Measurements from ENCODE around the gene TCF7L1.

Gene TCF7L1

DNA sequence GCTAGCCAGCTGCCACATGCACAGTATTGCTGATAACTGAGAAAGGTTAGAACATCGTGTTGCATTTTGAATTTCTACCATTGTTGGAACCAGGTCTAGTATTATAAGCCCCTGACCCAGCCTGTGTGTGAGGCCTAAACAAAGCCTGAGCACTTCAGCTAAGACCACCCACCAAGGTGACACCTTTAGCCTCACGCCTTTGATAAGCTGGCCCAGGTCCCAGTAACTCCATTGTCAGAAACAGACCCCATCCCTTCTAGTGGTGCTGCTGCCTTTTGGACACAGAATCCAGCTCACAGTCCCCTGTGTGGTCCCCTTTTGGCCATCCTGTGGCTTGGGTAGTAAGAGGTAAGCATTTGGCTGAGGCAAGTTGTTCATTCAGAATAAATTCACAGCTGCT, 223.0 kb downstream of the TCF7L1 start:
- no peak for ATAC-seq
- no peak for TF ChIP-seq ZNF70 (CRISPR knock-in tag; IDR thresholded peaks at IDR 0.05)
- TF ChIP-seq CSDC2 (CRISPR knock-in tag; IDR thresholded peaks at IDR 0.05): no peak
- no peak for TF ChIP-seq SNAI2 (CRISPR knock-in tag; IDR thresholded peaks at IDR 0.05)
- no peak for TF ChIP-seq GLIS3 (CRISPR knock-in tag; IDR thresholded peaks at IDR 0.05)
- TF ChIP-seq ESRRG (CRISPR knock-in tag; IDR thresholded peaks at IDR 0.05): no peak
- TF ChIP-seq, protein P1, sequence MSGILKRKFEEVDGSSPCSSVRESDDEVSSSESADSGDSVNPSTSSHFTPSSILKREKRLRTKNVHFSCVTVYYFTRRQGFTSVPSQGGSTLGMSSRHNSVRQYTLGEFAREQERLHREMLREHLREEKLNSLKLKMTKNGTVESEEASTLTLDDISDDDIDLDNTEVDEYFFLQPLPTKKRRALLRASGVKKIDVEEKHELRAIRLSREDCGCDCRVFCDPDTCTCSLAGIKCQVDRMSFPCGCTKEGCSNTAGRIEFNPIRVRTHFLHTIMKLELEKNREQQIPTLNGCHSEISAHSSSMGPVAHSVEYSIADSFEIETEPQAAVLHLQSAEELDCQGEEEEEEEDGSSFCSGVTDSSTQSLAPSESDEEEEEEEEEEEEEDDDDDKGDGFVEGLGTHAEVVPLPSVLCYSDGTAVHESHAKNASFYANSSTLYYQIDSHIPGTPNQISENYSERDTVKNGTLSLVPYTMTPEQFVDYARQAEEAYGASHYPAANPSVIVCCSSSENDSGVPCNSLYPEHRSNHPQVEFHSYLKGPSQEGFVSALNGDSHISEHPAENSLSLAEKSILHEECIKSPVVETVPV (CRISPR knock-in tag; IDR thresholded peaks at IDR 0.05): no peak
- TF ChIP-seq, protein P2, sequence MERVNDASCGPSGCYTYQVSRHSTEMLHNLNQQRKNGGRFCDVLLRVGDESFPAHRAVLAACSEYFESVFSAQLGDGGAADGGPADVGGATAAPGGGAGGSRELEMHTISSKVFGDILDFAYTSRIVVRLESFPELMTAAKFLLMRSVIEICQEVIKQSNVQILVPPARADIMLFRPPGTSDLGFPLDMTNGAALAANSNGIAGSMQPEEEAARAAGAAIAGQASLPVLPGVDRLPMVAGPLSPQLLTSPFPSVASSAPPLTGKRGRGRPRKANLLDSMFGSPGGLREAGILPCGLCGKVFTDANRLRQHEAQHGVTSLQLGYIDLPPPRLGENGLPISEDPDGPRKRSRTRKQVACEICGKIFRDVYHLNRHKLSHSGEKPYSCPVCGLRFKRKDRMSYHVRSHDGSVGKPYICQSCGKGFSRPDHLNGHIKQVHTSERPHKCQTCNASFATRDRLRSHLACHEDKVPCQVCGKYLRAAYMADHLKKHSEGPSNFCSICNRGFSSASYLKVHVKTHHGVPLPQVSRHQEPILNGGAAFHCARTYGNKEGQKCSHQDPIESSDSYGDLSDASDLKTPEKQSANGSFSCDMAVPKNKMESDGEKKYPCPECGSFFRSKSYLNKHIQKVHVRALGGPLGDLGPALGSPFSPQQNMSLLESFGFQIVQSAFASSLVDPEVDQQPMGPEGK (CRISPR knock-in tag; IDR thresholded peaks at IDR 0.05; ENCODE audit: borderline replicate concordance): no peak
- TF ChIP-seq, protein P3, sequence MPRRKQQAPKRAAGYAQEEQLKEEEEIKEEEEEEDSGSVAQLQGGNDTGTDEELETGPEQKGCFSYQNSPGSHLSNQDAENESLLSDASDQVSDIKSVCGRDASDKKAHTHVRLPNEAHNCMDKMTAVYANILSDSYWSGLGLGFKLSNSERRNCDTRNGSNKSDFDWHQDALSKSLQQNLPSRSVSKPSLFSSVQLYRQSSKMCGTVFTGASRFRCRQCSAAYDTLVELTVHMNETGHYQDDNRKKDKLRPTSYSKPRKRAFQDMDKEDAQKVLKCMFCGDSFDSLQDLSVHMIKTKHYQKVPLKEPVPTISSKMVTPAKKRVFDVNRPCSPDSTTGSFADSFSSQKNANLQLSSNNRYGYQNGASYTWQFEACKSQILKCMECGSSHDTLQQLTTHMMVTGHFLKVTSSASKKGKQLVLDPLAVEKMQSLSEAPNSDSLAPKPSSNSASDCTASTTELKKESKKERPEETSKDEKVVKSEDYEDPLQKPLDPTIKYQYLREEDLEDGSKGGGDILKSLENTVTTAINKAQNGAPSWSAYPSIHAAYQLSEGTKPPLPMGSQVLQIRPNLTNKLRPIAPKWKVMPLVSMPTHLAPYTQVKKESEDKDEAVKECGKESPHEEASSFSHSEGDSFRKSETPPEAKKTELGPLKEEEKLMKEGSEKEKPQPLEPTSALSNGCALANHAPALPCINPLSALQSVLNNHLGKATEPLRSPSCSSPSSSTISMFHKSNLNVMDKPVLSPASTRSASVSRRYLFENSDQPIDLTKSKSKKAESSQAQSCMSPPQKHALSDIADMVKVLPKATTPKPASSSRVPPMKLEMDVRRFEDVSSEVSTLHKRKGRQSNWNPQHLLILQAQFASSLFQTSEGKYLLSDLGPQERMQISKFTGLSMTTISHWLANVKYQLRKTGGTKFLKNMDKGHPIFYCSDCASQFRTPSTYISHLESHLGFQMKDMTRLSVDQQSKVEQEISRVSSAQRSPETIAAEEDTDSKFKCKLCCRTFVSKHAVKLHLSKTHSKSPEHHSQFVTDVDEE (CRISPR knock-in tag; IDR thresholded peaks at IDR 0.05): no peak
- TF ChIP-seq RARB (CRISPR knock-in tag; IDR thresholded peaks at IDR 0.05): no peak
- TF ChIP-seq, protein P4, sequence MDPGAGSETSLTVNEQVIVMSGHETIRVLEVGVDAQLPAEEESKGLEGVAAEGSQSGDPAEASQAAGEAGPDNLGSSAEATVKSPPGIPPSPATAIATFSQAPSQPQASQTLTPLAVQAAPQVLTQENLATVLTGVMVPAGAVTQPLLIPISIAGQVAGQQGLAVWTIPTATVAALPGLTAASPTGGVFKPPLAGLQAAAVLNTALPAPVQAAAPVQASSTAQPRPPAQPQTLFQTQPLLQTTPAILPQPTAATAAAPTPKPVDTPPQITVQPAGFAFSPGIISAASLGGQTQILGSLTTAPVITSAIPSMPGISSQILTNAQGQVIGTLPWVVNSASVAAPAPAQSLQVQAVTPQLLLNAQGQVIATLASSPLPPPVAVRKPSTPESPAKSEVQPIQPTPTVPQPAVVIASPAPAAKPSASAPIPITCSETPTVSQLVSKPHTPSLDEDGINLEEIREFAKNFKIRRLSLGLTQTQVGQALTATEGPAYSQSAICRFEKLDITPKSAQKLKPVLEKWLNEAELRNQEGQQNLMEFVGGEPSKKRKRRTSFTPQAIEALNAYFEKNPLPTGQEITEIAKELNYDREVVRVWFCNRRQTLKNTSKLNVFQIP (CRISPR knock-in tag; IDR thresholded peaks at IDR 0.05; ENCODE audit: borderline replicate concordance, low read depth): no peak
- no peak for TF ChIP-seq ZFP30 (CRISPR knock-in tag; IDR thresholded peaks at IDR 0.05)
- no peak for TF ChIP-seq BACH2 (CRISPR knock-in tag; IDR thresholded peaks at IDR 0.05; ENCODE audit: borderline replicate concordance)
- TF ChIP-seq ARNTL (CRISPR knock-in tag; IDR thresholded peaks at IDR 0.05; ENCODE audit: borderline replicate concordance, low read depth): no peak
- TF ChIP-seq ZNF565 (CRISPR knock-in tag; conservative IDR thresholded peaks at IDR 0.05; ENCODE audit: low read depth): no peak
- TF ChIP-seq ZC3H10 (CRISPR knock-in tag; IDR thresholded peaks at IDR 0.05): no peak

DNA sequence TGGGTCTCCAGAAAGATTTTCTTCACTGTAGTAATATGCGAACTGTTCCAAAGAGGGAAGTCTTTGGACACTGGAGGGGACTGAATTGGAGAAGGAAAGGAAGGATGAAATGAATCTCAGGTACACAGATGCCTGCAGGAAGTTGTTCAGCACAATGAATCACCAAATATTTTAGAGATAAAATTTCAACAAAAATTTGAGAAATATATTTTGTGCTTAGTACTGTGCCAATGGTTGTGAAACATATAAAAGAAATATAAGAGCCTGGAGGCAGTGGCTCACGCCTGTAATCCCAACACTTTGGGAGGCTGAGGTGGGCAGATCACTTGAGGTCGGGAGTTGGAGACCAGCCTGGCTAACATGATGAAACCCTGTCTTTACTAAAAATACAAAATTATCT, 224.5 kb downstream of the TCF7L1 start:
- TF ChIP-seq ESRRG (CRISPR knock-in tag; IDR thresholded peaks at IDR 0.05) (no peak), RARB (CRISPR knock-in tag; IDR thresholded peaks at IDR 0.05) (no peak), TOX (CRISPR knock-in tag; IDR thresholded peaks at IDR 0.05; ENCODE audit: borderline replicate concordance) (no peak), BACH2 (CRISPR knock-in tag; IDR thresholded peaks at IDR 0.05; ENCODE audit: borderline replicate concordance) (no peak)

More for the DNA sequence above, 224.5 kb downstream of the TCF7L1 start:
- ATAC-seq: no peak

All from SK-N-SH treated with all-trans-retinoic acid at 6 μM for 48 hours (cell line).